Body of pancreas (tissue), 4 donors: ENCODE measurements around the gene STRIP2. TPM values are rescaled to one million over a fixed set of nuclear protein-coding genes. Genes with fewer than 3 reads are reported as not detected.

ENCODE experiments used
- ATAC-seq: fragments of 150-250 bp; one replicate; pipeline ENCODE4 v1.9.1; 2016
- DNase-seq, 4 donors: peaks; one replicate each; pipeline ENCODE4 v3.0.0-alpha.2; 2019
- H3K27ac ChIP-seq, 4 donors: fragments of 200-600 bp; sonication (generic); 1 replicate in 3 of 4; 2 replicates in 1 of 4; pipeline versions ENCODE4 v1.5.1 to v1.6.1; 2016 to 2019; ENCODE audit warnings: mild to moderate bottlenecking in 1 of 4, mixed read lengths in 1 of 4, moderate library complexity in 1 of 4
- H3K27me3 ChIP-seq, 2 donors: fragments of 200-600 bp; sonication (generic); one replicate each; pipeline ENCODE4 v1.6.0; 2016; ENCODE audit warnings: mild to moderate bottlenecking in 1 of 2
- H3K36me3 ChIP-seq, 2 donors: fragments of 200-600 bp; sonication (generic); replicated peaks in 1 of 2; 2 replicates each; pipeline ENCODE4 v1.5.1; 2016; ENCODE audit warnings: low read depth in 2 of 2; ENCODE audit not compliant: insufficient read depth in 1 of 2
- H3K4me1 ChIP-seq: fragments of 200-600 bp; sonication (generic); one replicate; pipeline ENCODE4 v1.6.0; 2016
- H3K4me3 ChIP-seq, 2 donors: fragments of 200-600 bp; sonication (generic); 1 replicate in 1 of 2; 2 replicates in 1 of 2; pipeline ENCODE4 v1.5.1; 2016 to 2019
- H3K9me3 ChIP-seq, 3 donors: fragments of 200-600 bp; sonication (generic); 1 replicate in 2 of 3; 2 replicates in 1 of 3; pipeline ENCODE4 v1.5.1; 2016
- CTCF ChIP-seq, 7 experiments: fragments of 450-650 bp in 4 of 7; fragments of 200-600 bp in 3 of 7; sonication (generic) in 3 of 7; IDR thresholded peaks; one replicate each; pipeline ENCODE4 v1.5.1; 2016 to 2019; ENCODE audit warnings: antibody characterized with exemption in 7 of 7
- POLR2A ChIP-seq, 3 donors: fragments of 450-650 bp; IDR thresholded peaks; one replicate each; pipeline ENCODE4 v1.6.1; 2016; ENCODE audit warnings: antibody characterized with exemption in 3 of 3, mild to moderate bottlenecking in 2 of 3
- WGBS, 2 donors: methylation state at CpG; one replicate each; pipeline ENCODE4 v1.1.5; 2017; 5-methylcytosine and 5-hydroxymethylcytosine counted together
- intact Hi-C: fragments of 100-400 bp; cut with DNase I; formaldehyde crosslinking; loops from one replicate; pipeline ENCODE4 v1.15.1; 2023
- total RNA-seq, 2 donors: library from RNA; depleted of rRNA; stranded (reverse); fragments of >200 nt; gene quantifications; one replicate each; pipeline ENCODE4 v1.1.0, GENCODE V29; 2016

STRIP2 gene
- total RNA-seq, 2 donors from 2014 or later = 0.26 TPM; not detected in 1

- Histone ChIP-seq H3K4me3 (no peak overlapping the region), H3K4me1 (no peaks in the 10 kb centered on the region), H3K36me3 (peaks cover 0 to 4% of the 10 kb centered on the region in 2 donors), H3K27me3 (no peaks in the 10 kb centered on the region), H3K9me3 (no peaks in the 10 kb centered on the region), H3K27ac (no peak overlapping the region)
- TF ChIP-seq POLR2A (IDR thresholded peaks at IDR 0.05) (no peak), CTCF (IDR thresholded peaks at IDR 0.05) (no peak)
- no peak for ATAC-seq
- DNase-seq = no peak
- intact Hi-C loops = no loop called here
- WGBS, 2 donors = 89 to 94% methylated on average over 5 of the region's 5 CpGs
These were observed 17.2 kb upstream of the STRIP2 start for GRCh38 chr7:129417073-129417472.

DNA sequence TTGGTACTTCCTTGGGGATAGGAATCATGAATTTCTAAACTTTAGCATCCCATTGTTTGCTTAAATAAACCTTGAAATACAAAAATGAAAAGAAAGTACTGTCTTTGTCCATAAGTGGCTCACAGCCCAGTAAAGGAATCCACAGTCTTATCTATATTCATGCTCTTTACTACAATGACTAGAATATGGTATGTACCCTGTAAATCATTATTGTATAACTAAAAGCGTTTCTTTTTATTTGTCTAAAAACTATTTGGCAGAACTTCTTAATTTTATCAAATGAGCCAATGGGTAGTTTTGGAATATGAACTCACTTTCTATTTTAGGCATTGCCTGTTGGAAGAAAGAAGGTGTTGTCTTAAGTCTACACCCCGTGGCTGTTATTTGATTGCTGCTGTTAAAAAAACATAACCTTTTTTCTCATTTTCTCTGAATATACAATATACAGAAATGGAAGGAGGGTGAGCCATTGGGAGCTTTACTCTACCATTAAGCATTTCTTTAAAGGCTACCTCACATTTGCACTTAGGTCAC, 12.4 kb upstream of the STRIP2 start:
- peaks cover 0 to 6% of the 10 kb centered on the region in 2 donors for H3K36me3 ChIP-seq
- H3K27me3 ChIP-seq = no peaks in the 10 kb centered on the region
- 17 to 26% methylated on average over 2 of the region's 2 CpGs for WGBS, 2 donors
- H3K4me3 ChIP-seq = no peak overlapping the region
- no peak overlapping the region for H3K27ac ChIP-seq
- intact Hi-C loops = no loop called here
- H3K9me3 ChIP-seq = no peaks in the 10 kb centered on the region
- TF ChIP-seq POLR2A (IDR thresholded peaks at IDR 0.05) (no peak), CTCF (IDR thresholded peaks at IDR 0.05) (no peak)
- DNase-seq = no peak
- ATAC-seq = no peak
- no peaks in the 10 kb centered on the region for H3K4me1 ChIP-seq

DNA sequence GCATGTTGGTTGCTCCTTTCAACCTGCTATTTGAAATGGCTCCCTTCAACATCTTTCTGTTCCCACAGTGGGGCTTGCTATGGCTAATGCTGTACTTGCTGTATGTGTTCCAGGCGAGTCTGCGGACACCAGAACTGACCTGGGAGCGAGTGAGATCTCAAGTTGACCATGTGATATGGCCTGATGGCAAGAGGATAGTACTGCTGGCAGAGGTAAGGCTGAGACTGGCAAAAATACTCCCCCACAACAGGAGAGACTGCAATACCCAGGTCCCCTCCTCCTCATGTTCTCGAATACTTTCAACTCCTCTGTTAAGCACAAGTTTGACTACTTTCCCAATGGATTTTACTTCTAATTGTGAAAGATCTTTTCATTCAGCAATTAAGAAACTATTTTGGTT, 11.5 kb upstream of the STRIP2 start:
- no peaks in the 10 kb centered on the region for H3K4me1 ChIP-seq
- 94 to 99% methylated on average over 4 of the region's 4 CpGs for WGBS, 2 donors
- ATAC-seq = no peak
- H3K27me3 ChIP-seq = no peaks in the 10 kb centered on the region
- no peak overlapping the region for H3K4me3 ChIP-seq
- no peaks in the 10 kb centered on the region for H3K9me3 ChIP-seq
- intact Hi-C loops = no loop called here
- H3K36me3 ChIP-seq = peaks cover 0 to 6% of the 10 kb centered on the region in 2 donors
- H3K27ac ChIP-seq = no peak overlapping the region
- DNase-seq = no peak
- TF ChIP-seq CTCF (IDR thresholded peaks at IDR 0.05) (no peak), POLR2A (IDR thresholded peaks at IDR 0.05) (no peak)

- Histone ChIP-seq H3K9me3 (no peaks in the 10 kb centered on the region), H3K27me3 (no peaks in the 10 kb centered on the region), H3K4me1 (no peaks in the 10 kb centered on the region), H3K4me3 (no peak overlapping the region), H3K27ac (no peak overlapping the region), H3K36me3 (peaks cover 0 to 6% of the 10 kb centered on the region in 2 donors)
- ATAC-seq (no peak), DNase-seq (no peak)
- intact Hi-C loops = no loop called here
- TF ChIP-seq POLR2A (IDR thresholded peaks at IDR 0.05) = no peak
- no peak for TF ChIP-seq CTCF (IDR thresholded peaks at IDR 0.05)
- 78 to 96% methylated on average over 2 of the region's 2 CpGs for WGBS, 2 donors
These were observed 10.4 kb upstream of the STRIP2 start for GRCh38 chr7:129423700-129424410.

- TF ChIP-seq CTCF (IDR thresholded peaks at IDR 0.05) (no peak), POLR2A (IDR thresholded peaks at IDR 0.05) (no peak)
- ATAC-seq (no peak), DNase-seq (no peak)
- H3K36me3 ChIP-seq = peaks cover 0 to 6% of the 10 kb centered on the region in 2 donors
- H3K9me3 ChIP-seq = no peaks in the 10 kb centered on the region
- H3K4me1 ChIP-seq = no peaks in the 10 kb centered on the region
- intact Hi-C loops = no loop called here
- H3K27ac ChIP-seq = no peak overlapping the region
- no peaks in the 10 kb centered on the region for H3K27me3 ChIP-seq
- H3K4me3 ChIP-seq = no peak overlapping the region
These were observed 7.8 kb upstream of the STRIP2 start for GRCh38 chr7:129426482-129426881.
